Measurements from ENCODE around the gene SPDYC. TPM values are rescaled to one million over a fixed set of nuclear protein-coding genes. Genes with fewer than 3 reads are reported as not detected.
A peak's percentile ranks its signal among the peaks of the same experiment; 100 is the strongest.

Gene SPDYC
- total and polyA plus RNA-seq, 9 of the 15 experiments (the other 6 are each of a cell fraction or from before 2014, with no cell fraction given), result 4.4 to 18.8 (median 9.2) TPM

DNA sequence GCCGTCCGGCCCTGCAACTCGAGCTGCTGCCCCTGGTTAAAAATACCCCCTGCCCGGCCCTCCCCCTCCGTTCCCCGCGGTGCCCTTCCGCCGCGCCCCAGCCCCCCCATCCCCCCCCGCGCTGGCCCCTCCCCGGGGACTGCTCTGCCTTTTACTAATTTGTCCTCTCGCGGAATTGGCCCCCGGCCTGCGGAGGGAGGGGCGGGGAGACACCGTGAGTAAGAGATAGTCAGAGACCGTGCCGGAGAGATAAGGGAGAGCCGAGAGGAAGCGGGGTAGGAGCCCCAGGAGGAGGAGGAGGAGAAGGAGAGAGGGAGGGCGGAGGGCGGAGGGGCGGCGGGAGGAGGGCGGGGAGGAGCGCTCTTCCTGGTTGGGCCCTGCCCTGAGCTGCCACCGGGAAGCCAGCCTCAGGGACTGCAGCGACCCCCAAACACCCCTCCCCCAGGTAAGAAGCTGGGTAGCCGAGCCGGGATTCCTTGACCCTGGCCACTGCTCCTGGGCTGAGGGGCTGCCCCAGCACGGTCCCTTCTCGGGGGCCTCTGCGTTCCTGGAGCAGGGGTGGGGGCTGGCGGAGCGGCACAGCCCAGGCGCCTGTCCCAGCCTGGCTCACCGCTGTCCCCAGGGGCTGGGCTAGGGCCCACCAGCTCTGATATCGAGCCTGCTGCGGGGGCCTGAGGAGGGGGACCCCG, 11.7 kb downstream of the SPDYC start, which contains the start of gene CAPN1 (continued):
- TF ChIP-seq, protein P1, sequence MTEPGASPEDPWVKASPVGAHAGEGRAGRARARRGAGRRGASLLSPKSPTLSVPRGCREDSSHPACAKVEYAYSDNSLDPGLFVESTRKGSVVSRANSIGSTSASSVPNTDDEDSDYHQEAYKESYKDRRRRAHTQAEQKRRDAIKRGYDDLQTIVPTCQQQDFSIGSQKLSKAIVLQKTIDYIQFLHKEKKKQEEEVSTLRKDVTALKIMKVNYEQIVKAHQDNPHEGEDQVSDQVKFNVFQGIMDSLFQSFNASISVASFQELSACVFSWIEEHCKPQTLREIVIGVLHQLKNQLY (CRISPR knock-in tag; conservative IDR thresholded peaks at IDR 0.05), result no peak
- TF ChIP-seq TRIM24 (IDR thresholded peaks at IDR 0.05), result no peak
- TF ChIP-seq ILF3 (IDR thresholded peaks at IDR 0.05; ENCODE audit: borderline replicate concordance), result no peak
- TF ChIP-seq, protein P2, sequence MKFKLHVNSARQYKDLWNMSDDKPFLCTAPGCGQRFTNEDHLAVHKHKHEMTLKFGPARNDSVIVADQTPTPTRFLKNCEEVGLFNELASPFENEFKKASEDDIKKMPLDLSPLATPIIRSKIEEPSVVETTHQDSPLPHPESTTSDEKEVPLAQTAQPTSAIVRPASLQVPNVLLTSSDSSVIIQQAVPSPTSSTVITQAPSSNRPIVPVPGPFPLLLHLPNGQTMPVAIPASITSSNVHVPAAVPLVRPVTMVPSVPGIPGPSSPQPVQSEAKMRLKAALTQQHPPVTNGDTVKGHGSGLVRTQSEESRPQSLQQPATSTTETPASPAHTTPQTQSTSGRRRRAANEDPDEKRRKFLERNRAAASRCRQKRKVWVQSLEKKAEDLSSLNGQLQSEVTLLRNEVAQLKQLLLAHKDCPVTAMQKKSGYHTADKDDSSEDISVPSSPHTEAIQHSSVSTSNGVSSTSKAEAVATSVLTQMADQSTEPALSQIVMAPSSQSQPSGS (CRISPR knock-in tag; IDR thresholded peaks at IDR 0.05), result no peak
- no peak for TF ChIP-seq DNMT1 (IDR thresholded peaks at IDR 0.05)
- TF ChIP-seq DIDO1 (tag; IDR thresholded peaks at IDR 0.05; ENCODE audit: low read depth), result no peak
- TF ChIP-seq ZNF24 (IDR thresholded peaks at IDR 0.05), result no peak
- TF ChIP-seq MTF1 (CRISPR knock-in tag; IDR thresholded peaks at IDR 0.05; ENCODE audit: borderline replicate concordance), result no peak
- TF ChIP-seq BACH1 (tag; IDR thresholded peaks at IDR 0.05), result no peak
- TF ChIP-seq, protein P3, sequence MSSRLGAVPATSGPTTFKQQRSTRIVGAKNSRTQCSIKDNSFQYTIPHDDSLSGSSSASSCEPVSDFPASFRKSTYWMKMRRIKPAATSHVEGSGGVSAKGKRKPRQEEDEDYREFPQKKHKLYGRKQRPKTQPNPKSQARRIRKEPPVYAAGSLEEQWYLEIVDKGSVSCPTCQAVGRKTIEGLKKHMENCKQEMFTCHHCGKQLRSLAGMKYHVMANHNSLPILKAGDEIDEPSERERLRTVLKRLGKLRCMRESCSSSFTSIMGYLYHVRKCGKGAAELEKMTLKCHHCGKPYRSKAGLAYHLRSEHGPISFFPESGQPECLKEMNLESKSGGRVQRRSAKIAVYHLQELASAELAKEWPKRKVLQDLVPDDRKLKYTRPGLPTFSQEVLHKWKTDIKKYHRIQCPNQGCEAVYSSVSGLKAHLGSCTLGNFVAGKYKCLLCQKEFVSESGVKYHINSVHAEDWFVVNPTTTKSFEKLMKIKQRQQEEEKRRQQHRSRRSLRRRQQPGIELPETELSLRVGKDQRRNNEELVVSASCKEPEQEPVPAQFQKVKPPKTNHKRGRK (tag; IDR thresholded peaks at IDR 0.05), result no peak
- no peak for TF ChIP-seq GATA2 (CRISPR knock-in tag; IDR thresholded peaks at IDR 0.05)
- TF ChIP-seq MTA2 (IDR thresholded peaks at IDR 0.05; ENCODE audit: low read depth), result no peak
- TF ChIP-seq SAP30 (IDR thresholded peaks at IDR 0.05; ENCODE audit: borderline replicate concordance, insufficient read depth, low read depth, low read length, poor library complexity, severe bottlenecking), result no peak
- TF ChIP-seq BCL6 (CRISPR knock-in tag; IDR thresholded peaks at IDR 0.05), result no peak
- TF ChIP-seq CXXC5 (CRISPR knock-in tag; IDR thresholded peaks at IDR 0.05), result peak; percentile 48; the same call in 1 of the 2 replicates
- no peak for TF ChIP-seq ZNF197 (CRISPR knock-in tag; IDR thresholded peaks at IDR 0.05; ENCODE audit: low read depth)
- TF ChIP-seq NFIX (CRISPR knock-in tag; IDR thresholded peaks at IDR 0.05; ENCODE audit: low read depth), result no peak
- no peak for TF ChIP-seq PPARD (CRISPR knock-in tag; IDR thresholded peaks at IDR 0.05)
- TF ChIP-seq POLR2AphosphoS5 (IDR thresholded peaks at IDR 0.05; ENCODE audit: control insufficient read depth, insufficient read depth, low read depth, low read length), result peak; percentile 69; the same call in 1 of the 2 replicates
- no peak for TF ChIP-seq NFE2L1 (tag; IDR thresholded peaks at IDR 0.05; ENCODE audit: borderline replicate concordance, low read depth)
- no peak for TF ChIP-seq CHCHD3 (CRISPR knock-in tag; IDR thresholded peaks at IDR 0.05)
- TF ChIP-seq MAZ (CRISPR knock-in tag; conservative IDR thresholded peaks at IDR 0.05 in 1 of 2, IDR thresholded peaks at IDR 0.05 in 1 of 2), result peak; percentile 36 to 93; a peak in 3 of 4 replicates
- 0 out of 2 replicates have a peak, but pooled peaks have one; percentile 21 for TF ChIP-seq ETV1 (tag; conservative IDR thresholded peaks at IDR 0.05; ENCODE audit: low read depth)
- TF ChIP-seq SMARCA4 (IDR thresholded peaks at IDR 0.05), result peak; percentile 45; the same call in 1 of the 2 replicates
- TF ChIP-seq CAMTA2 (CRISPR knock-in tag; conservative IDR thresholded peaks at IDR 0.05), result no peak
- TF ChIP-seq MBD2 (IDR thresholded peaks at IDR 0.05; ENCODE audit: borderline replicate concordance, low read depth), result 0 out of 2 replicates have a peak, but pooled peaks have one; percentile 30
